Measurements from ENCODE around the gene RABGAP1L.

Gene RABGAP1L

DNA sequence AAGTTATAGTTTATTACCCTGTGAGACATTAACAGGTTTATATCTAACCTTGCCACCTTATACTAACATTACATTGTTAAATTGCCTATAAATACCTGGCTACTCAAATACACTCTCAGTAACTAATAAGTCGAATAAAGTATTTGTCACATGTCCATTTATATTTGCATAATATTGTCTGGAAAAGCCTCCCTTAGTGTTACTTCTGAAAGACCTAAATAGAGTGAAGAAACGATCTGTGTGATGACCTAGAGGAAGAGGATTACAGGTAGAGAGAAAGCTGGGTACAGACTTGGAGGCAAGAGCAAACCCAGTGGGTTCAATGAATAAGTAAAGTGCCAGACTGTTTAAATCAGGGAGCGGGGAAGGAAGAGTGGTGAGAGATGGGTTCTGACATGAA is 837.7 kb downstream of the RABGAP1L start:
- H3K36me3 ChIP-seq: peaks cover 3% of the 10 kb centered on the region
- H3K27me3 ChIP-seq: no peaks in the 10 kb centered on the region
- H3K4me3 ChIP-seq (ENCODE audit: low read depth, low read length): no peak overlapping the region
- DNase-seq: no peak
- no peaks in the 10 kb centered on the region for H3K9me3 ChIP-seq
- TF ChIP-seq, protein P1, sequence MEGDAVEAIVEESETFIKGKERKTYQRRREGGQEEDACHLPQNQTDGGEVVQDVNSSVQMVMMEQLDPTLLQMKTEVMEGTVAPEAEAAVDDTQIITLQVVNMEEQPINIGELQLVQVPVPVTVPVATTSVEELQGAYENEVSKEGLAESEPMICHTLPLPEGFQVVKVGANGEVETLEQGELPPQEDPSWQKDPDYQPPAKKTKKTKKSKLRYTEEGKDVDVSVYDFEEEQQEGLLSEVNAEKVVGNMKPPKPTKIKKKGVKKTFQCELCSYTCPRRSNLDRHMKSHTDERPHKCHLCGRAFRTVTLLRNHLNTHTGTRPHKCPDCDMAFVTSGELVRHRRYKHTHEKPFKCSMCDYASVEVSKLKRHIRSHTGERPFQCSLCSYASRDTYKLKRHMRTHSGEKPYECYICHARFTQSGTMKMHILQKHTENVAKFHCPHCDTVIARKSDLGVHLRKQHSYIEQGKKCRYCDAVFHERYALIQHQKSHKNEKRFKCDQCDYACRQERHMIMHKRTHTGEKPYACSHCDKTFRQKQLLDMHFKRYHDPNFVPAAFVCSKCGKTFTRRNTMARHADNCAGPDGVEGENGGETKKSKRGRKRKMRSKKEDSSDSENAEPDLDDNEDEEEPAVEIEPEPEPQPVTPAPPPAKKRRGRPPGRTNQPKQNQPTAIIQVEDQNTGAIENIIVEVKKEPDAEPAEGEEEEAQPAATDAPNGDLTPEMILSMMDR (IDR thresholded peaks at IDR 0.05; ENCODE audit: low read depth, low read length): no peak
- no peaks in the 10 kb centered on the region for H3K4me1 ChIP-seq

DNA sequence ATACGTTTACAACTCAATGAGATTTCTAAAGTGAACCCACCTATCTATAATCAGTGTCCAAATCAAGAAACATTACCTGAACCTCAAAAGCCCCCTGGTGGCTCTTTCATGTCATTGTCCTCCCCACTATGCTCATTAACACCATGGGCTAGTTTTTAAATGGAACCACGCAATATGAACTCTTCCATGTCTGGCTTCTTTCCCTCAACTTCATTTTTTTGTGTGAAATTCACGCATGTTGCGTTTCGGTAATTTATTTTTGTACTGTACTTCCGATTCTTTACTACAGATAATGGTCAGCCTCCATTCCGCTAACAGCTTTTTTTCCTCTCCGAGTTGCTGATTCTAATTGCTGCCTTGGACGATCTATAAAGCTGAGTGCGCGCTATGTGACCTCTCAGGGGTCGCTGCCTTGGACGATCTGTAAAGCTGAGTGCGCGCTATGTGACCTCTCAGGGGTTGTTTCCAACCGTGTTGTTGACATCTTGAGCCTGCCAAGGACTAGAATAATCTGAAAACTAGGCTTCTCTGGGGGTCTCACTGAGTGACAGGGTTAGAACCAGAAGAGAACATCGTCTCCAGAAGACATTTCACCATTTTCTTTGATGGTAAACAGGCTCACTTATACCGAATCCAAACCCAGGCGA is 839.4 kb downstream of the RABGAP1L start:
- no peaks in the 10 kb centered on the region for H3K4me1 ChIP-seq
- DNase-seq: peak; percentile 23
- no peaks in the 10 kb centered on the region for H3K27me3 ChIP-seq
- H3K4me3 ChIP-seq (ENCODE audit: low read depth, low read length): peak overlapping the region; percentile 97
- H3K9me3 ChIP-seq: no peaks in the 10 kb centered on the region
- H3K36me3 ChIP-seq: peaks cover 3% of the 10 kb centered on the region
- TF ChIP-seq, protein P1 (IDR thresholded peaks at IDR 0.05; ENCODE audit: low read depth, low read length): peak; percentile 86

DNA sequence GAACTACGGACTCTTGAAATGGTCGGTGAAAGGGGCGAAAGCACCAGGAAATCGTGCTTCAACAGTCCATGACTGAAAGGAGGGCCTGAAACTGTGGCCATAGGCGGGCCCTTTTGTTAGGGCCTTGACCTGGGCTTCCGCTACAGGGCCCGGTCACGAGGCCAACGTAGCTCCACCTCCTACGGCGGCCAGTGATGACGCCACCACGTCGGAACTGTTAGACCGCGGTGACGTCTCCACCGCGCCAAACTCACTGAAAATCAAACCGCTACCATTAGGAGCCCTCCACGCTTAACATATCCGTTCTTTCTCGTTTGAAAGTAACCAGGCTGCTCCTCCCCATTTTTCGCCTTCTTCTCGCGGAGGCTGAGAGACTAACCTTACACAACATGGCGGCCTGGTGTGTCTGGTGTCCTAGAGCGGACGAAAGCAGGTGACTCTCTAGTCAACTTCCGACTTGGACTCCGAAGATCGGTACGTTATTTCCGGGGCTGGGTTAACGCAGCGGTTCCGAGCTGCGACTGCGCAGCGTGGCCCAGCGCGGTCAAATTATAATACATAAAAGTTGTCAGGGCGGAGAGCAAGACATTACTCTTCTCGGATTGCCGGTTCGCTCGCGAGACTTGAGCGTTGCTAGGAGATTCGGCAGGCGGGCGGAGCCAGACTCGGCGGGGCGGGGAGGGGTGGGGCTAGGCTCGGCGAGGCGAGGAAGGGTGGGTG is 840.1 kb downstream of the RABGAP1L start:
- DNase-seq: peak; percentile 98

DNA sequence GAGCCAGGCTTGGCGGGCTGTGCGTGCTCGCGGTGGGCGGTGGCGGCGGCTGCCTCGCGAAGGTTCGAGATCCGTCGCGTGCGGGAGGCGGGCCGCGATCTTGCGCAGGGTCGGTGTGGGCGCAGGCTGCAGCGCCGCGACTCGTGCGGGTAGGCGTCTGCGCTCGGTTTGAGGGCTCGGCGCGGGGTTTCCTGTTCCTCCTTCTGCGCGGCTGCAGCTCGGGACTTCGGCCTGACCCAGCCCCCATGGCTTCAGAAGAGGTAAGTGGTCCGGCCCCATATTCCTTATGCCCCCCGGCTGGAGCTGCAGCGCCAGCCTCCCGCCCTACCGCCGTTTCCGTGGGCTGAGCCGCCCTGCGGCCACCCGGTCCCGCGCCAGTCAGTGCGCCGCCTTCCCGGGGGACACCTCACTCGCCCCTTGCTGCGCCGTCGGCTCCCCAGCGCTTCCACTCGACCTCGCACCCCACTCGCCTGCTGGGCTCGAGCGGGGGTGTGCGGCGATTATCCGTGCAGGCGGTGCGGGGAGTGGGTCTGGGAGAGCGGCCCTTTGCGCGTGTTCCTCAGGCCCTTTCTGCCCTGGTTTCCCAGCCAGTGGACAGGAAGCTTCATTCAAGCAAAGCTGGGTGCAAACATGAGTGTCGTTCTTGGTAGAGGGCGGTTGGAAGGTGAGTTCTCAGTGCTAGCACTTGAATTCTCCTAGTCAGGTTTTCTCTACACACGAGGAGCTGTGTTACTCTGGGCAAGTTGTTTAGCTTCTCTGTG is 840.8 kb downstream of the RABGAP1L start, which contains the start of gene CACYBP:
TSS of gene CACYBP (plus strand) at position 12 of the 761 bp plus-strand sequence. CDS start at position 246, 234 bp downstream.
- Histone ChIP-seq H3K4me1 (no peaks in the 10 kb centered on the region), H3K4me3 (ENCODE audit: low read depth, low read length) (peak within 1 kb of the TSS; percentile 97), H3K27me3 (no peaks in the 10 kb centered on the region), H3K36me3 (peaks cover 12% of the 10 kb centered on the region), H3K9me3 (no peaks in the 10 kb centered on the region)
- TF ChIP-seq, protein P1 (IDR thresholded peaks at IDR 0.05; ENCODE audit: low read depth, low read length): no peak
- no peak for DNase-seq

More for the DNA sequence above, 840.1 kb downstream of the RABGAP1L start:
- Histone ChIP-seq H3K4me3 (ENCODE audit: low read depth, low read length) (peak overlapping the region; percentile 97), H3K36me3 (peaks cover 5% of the 10 kb centered on the region), H3K9me3 (no peaks in the 10 kb centered on the region), H3K27me3 (no peaks in the 10 kb centered on the region), H3K4me1 (no peaks in the 10 kb centered on the region)
- TF ChIP-seq, protein P1 (IDR thresholded peaks at IDR 0.05; ENCODE audit: low read depth, low read length): no peak

DNA sequence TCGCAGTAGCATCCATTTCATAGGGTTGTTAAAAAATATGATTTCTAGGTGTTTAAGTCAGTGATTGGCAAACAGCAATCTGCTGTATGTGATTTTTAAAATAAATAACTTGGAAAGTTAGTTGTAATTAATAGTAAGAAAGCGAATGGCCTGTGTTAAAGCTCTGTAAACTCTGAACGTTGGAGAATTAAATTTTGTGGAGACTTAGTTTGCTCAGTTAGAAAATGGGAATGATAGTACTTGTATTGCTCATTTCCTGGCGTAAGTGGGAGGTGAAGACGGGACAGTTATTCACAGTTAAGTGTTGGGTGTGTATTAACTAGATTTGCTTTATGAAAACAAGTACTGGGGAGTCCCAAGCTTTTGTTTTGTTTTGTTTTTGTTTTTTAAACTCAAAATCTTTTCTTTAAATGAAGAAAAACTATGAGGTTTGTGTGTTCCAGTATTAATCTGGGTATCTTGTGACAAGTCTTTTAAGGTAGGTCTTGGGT is 841.4 kb downstream of the RABGAP1L start:
- H3K4me3 ChIP-seq (ENCODE audit: low read depth, low read length): peak overlapping the region; percentile 97
- H3K4me1 ChIP-seq: no peaks in the 10 kb centered on the region
- H3K36me3 ChIP-seq: peaks cover 17% of the 10 kb centered on the region
- no peak for DNase-seq
- no peaks in the 10 kb centered on the region for H3K27me3 ChIP-seq
- TF ChIP-seq, protein P1 (IDR thresholded peaks at IDR 0.05; ENCODE audit: low read depth, low read length): no peak
- no peaks in the 10 kb centered on the region for H3K9me3 ChIP-seq

Measured in BE2C (cell line).